ENCODE data around the gene CBX8.
"Not testable (repeated sequence)": the region's sequence is repeated elsewhere in the genome, so short reads cannot be mapped to it uniquely, and the experiment has no call there.

Gene CBX8

GRCh38 chr17:79757140-79757745, 39.6 kb downstream of the CBX8 start:
- in situ Hi-C loops (cut with MboI; ENCODE audit: low sequenced_read_pairs) = no loop called here

DNA sequence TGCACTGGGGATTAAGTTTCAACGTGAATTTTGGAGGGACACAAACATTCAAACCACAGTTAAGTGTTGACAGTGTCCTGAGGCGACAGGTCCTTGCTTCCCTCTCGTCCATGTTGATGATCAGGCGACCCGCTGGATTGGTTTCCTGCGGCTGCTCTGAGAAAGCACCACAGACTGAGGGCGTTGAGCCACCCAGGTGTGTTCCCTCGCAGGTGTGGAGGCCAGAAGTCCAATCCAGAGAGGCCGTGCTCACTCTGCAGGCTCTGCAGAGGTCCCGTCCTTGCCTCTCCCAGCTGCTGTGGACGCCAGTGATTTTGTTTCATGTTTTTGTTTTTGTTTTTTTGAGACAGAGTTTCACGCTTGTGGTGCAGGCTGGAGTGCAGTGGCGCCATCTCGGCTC, 41.3 kb downstream of the CBX8 start:
- in situ Hi-C loops (cut with MboI; ENCODE audit: low sequenced_read_pairs) = no loop called here

GRCh38 chr17:79754903-79755302, 42.0 kb downstream of the CBX8 start:
- in situ Hi-C loops (cut with MboI; ENCODE audit: low sequenced_read_pairs) = not testable (repeated sequence)

DNA sequence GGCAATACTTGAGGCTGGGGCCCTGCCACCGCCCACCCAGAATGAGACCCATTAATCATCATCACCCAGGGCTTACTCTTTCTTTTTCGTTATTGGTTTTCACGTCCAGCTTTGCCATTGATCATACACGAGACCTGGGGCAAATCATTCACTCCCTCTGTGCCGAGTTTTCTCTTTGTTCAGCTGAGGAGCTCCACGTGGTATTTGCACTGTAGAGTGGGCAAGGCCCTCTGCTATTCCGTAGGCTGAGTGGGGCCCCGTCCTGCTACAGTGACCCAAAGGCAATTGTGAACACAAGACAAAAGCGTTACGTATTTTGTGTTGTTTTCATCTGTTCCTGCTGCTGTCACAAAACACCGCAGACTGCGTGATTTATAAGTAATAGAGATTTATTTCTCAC, 42.5 kb downstream of the CBX8 start:
- in situ Hi-C loops (cut with MboI; ENCODE audit: low sequenced_read_pairs) = no loop called here

- in situ Hi-C loops (cut with MboI; ENCODE audit: low sequenced_read_pairs) = no loop called here
Measured at GRCh38 chr17:79752175-79752574, 44.7 kb downstream of the CBX8 start.

DNA sequence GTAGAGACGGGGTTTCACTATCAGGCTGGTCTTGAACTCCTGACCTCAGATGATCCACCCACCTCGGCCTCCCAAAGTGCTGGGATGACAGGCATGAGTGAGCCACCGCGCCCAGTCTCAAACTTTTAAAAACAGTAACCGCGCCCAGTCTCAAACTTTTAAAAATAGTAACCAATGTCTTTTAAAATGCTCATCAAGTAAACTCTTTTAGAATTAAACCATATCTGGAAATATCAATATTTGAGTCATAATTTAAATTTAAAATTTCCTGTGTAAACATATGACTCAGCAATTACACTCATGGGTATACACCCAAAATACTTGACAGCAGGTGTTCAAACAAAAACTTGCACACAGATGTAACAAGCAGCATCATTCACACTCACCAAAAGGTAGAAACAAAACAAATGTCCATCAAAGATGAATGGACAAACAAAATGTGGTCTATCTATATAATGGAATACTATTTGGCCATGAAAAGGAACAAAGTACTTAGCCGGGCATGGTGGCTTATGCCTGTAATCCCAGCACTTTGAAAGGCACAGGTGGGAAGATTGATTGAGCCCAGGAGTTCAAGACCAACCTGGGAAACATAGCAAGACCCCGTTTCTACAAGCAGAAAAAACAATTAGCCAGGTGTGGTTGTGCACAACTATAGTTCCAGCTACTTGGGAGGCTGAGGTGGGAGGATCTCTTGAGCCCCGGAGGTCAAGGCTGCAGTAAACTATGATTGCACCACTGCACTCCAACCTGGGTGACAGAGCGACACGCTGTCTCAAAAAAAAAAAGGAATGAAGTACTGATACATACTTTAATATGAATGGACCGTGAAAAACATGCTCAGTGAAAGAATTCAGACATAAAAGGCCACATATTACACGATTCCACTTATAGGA, 46.0 kb downstream of the CBX8 start:
- in situ Hi-C loops (cut with MboI; ENCODE audit: low sequenced_read_pairs) = no loop called here

GRCh38 chr17:79749958-79750357, 46.9 kb downstream of the CBX8 start:
- in situ Hi-C loops (cut with MboI; ENCODE audit: low sequenced_read_pairs) = no loop called here

DNA sequence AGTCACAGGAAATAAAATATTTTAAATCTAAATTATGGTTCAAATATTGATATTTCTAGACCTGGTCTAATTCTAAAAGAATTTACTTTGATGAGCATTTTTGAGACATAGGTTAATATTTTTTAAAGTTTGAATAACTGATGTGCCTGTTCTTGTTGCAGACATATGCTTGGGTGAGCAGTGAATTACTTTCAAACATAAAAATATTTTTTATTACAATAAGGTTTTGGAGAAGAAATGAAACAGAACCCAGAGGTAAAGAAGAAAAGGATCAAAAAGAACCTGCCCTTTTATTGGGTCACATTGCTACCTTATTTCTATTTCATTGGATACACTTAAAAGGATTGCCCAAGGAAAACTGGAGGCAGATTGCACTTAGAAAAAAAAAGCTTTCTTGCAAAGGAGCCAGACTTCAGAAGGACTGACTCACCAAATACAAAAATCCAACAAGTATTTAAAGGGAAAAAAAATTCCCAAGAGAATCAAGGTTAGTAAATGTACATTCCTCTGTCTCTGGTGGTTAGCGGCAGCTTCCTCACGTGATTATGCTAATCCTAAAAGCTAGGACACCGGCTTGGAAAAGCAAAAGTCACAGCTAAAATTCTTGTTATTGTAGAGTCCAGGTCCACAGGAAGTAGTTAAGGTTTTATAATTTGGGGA, 47.6 kb downstream of the CBX8 start:
- in situ Hi-C loops (cut with MboI; ENCODE audit: low sequenced_read_pairs) = no loop called here

GRCh38 chr17:79748295-79749099, 48.4 kb downstream of the CBX8 start:
- in situ Hi-C loops (cut with MboI; ENCODE audit: low sequenced_read_pairs) = no loop called here

- in situ Hi-C loops (cut with MboI; ENCODE audit: low sequenced_read_pairs) = no loop called here
Measured at GRCh38 chr17:79747508-79748294, 49.2 kb downstream of the CBX8 start.

- in situ Hi-C loops (cut with MboI; ENCODE audit: low sequenced_read_pairs) = no loop called here
Measured at GRCh38 chr17:79746889-79747507, 49.9 kb downstream of the CBX8 start.

DNA sequence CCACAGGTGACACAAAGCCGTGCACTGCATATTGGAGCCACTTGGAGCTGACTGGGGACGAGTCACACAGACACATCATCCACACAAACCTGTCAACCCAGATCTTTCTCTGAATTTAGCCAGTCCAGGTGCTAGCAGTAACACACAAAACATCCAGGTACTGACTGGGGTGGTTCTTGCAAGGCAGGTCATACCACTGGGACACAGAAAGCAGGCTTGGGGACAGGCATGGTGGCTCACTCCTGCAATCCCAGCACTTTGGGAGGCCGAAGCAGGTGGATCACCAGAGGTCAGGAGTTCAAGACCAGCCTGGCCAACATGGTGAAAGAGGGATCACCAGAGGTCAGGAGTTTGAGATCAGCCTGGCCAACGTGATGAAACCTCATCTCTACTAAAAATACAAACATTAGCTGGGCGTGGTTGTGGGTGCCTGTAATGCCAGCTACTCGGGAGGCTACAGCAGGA, 51.2 kb downstream of the CBX8 start:
- in situ Hi-C loops (cut with MboI; ENCODE audit: low sequenced_read_pairs) = no loop called here

DNA sequence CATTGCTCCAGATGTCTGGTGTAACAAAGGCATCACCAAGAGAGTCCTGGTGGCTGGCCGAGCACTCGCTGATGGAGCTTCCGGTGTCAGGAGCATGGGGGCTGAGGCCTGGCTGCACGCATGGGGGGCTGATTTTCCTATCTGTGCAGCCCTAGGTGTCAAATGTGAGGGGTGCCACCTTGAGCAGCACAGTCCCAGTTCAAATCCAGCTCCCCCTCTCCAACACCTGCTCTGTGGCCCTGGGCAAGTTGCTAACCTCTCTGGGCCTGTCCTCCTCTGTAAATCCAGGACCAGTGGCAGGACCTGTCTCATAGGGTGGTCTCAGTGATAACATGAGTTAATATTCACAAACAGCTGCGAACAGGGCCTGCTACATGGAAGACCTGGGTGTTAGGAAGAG, 53.3 kb downstream of the CBX8 start:
- in situ Hi-C loops (cut with MboI; ENCODE audit: low sequenced_read_pairs) = no loop called here

- in situ Hi-C loops (cut with MboI; ENCODE audit: low sequenced_read_pairs) = no loop called here
Measured at GRCh38 chr17:79742951-79743476, 53.9 kb downstream of the CBX8 start.

DNA sequence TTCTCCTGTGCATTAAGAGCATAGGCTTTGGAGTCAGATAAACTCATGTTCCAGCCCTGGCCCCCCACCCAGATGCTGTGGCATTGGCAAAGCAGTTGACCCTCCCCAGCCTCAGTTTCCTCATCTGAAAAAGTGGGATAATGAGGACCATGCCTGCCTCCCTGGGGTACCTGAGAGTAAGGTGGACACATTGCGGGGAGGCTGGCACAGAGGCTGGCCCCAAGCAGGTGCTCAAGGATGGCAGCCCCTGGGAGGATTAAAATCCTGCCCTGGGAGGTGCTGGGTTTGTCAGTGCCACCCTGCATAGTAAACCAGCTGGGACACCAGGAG, 54.3 kb downstream of the CBX8 start:
- in situ Hi-C loops (cut with MboI; ENCODE audit: low sequenced_read_pairs) = no loop called here
